ENCODE results near the gene POLD3.

GRCh38 chr11:74672332-74672955 is 80.1 kb downstream of the POLD3 start:
- no peak for TF ChIP-seq CTCF (IDR thresholded peaks at IDR 0.05)
- no peak for TF ChIP-seq POLR2A (IDR thresholded peaks at IDR 0.05)

Measured in heart left ventricle (tissue), 13 donors.